OCI-LY1 (cell line): ENCODE results near the gene TRIM22.

Source experiments
- H2AFZ ChIP-seq: fragments of 200-600 bp; sonication (generic), shearing (Covaris generic); 2 replicates; pipeline ENCODE4 v1.6.0; 2014; ENCODE audit warnings: antibody characterized with exemption, mild to moderate bottlenecking, low read length
- H3F3A ChIP-seq: fragments of 200-600 bp; sonication (generic), shearing (Covaris generic); 2 replicates; pipeline ENCODE4 v1.6.0; 2014; ENCODE audit warnings: mild to moderate bottlenecking, antibody characterized with exemption, low read length, moderate library complexity; ENCODE audit not compliant: insufficient read depth
- H3K27ac ChIP-seq: fragments of 200-600 bp; sonication (generic); 2 replicates; pipeline ENCODE4 v1.5.1; 2014; ENCODE audit warnings: low read length, mixed run types, mild to moderate bottlenecking, low read depth; ENCODE audit not compliant: poor library complexity, severe bottlenecking
- H3K27me3 ChIP-seq: fragments of 200-600 bp; sonication (generic); 2 replicates; pipeline ENCODE4 v1.6.0; 2014; ENCODE audit warnings: antibody characterized with exemption, mild to moderate bottlenecking, low read length, moderate library complexity; ENCODE audit not compliant: insufficient read depth
- H3K36me3 ChIP-seq: fragments of 200-600 bp; sonication (generic); 2 replicates; pipeline ENCODE4 v1.6.1; 2014; ENCODE audit warnings: mild to moderate bottlenecking, antibody characterized with exemption, low read length, moderate library complexity, mixed read lengths; ENCODE audit not compliant: insufficient read depth
- H3K4me1 ChIP-seq: fragments of 200-600 bp; sonication (generic); 2 replicates; pipeline ENCODE4 v1.5.1; 2014; ENCODE audit warnings: mild to moderate bottlenecking, low read length, moderate library complexity; ENCODE audit not compliant: insufficient read depth, severe bottlenecking
- H3K4me2 ChIP-seq: fragments of 200-600 bp; sonication (generic), shearing (Covaris generic); 2 replicates; pipeline ENCODE4 v1.6.1; 2014; ENCODE audit warnings: low read length
- H3K4me3 ChIP-seq: fragments of 200-600 bp; sonication (generic); 2 replicates; pipeline ENCODE4 v1.5.1; 2014; ENCODE audit warnings: low read length, low read depth, mild to moderate bottlenecking, mixed read lengths; ENCODE audit not compliant: poor library complexity, severe bottlenecking
- H3K79me2 ChIP-seq: fragments of 200-600 bp; shearing (Covaris generic); 2 replicates; pipeline ENCODE4 v1.6.1; 2016; ENCODE audit warnings: mixed run types, low read length, mixed read lengths; ENCODE audit not compliant: insufficient read depth
- H3K9ac ChIP-seq: fragments of 200-600 bp; sonication (generic), shearing (Covaris generic); 2 replicates; pipeline ENCODE4 v1.6.1; 2014; ENCODE audit warnings: mild to moderate bottlenecking, low read length, mixed read lengths
- H3K9me2 ChIP-seq: fragments of 200-600 bp; sonication (generic), shearing (Covaris generic); 2 replicates; pipeline ENCODE4 v1.6.1; 2014; ENCODE audit warnings: low read depth, mild to moderate bottlenecking, low read length, mixed read lengths
- H3K9me3 ChIP-seq: fragments of 200-600 bp; shearing (Covaris generic); 2 replicates; pipeline ENCODE4 v1.6.1; 2014; ENCODE audit warnings: low read length, mixed read lengths
- H4K20me1 ChIP-seq: fragments of 200-600 bp; sonication (generic), shearing (Covaris generic); 2 replicates; pipeline ENCODE4 v1.6.0; 2016; ENCODE audit warnings: mild to moderate bottlenecking, low read length; ENCODE audit not compliant: insufficient read depth
- CTCF ChIP-seq: fragments of 200-600 bp; sonication (generic), shearing (Covaris generic); IDR thresholded peaks from 2 replicates; pipeline ENCODE4 v1.5.1; 2017; ENCODE audit warnings: mild to moderate bottlenecking, antibody characterized with exemption, low read length, moderate library complexity, mixed read lengths
- EZH2 ChIP-seq: fragments of 200-600 bp; sonication (generic), shearing (Covaris generic); IDR thresholded peaks from 2 replicates; pipeline ENCODE4 v1.8.0; 2017; ENCODE audit warnings: borderline replicate concordance, mixed run types, mild to moderate bottlenecking, antibody characterized with exemption, low read length, moderate library complexity, mixed read lengths

Gene TRIM22

DNA sequence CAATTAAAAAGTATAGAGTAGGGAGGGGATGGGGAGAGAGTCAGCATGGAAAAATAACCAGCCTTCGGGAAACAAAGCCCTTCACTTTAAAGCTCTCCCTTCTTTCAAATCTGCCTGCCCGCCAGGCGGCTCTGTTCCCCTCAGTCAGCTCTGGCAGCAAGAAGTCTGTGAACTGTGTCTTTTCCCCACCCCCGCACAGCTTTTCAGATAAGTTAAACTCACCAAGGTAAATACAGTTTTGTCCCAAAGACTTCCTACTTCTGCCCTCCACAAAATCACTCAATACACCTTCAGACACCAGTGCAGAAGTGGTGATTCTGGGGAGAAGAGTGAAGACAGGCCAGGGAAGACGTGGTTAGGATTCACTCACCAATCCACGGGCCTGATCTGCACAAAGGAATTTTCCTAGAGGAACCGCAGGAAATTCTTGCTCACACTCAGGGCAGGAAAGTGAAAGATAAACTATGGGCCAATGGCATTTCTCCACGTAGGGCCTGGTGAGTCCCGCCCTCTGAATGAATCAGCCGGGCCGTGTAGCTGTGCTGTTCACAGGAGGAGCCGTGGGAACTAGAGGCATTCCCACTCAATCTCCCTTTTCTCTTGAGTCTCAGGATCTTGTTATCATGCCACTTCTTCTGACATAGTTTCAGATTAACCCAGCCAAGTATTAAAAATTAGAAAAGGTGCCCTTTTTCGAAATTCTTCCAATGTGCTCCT is 4.8 kb upstream of the TRIM22 start, which contains the start of gene TRIM5:
TSS of gene TRIM5 (minus strand) at position 429 of the 717 bp plus-strand sequence. CDS start 4,897 bp downstream, outside the sequence.
- peak within 1 kb of the TSS; percentile 63 for H3K4me2 ChIP-seq
- H3K27ac ChIP-seq, result peak within 1 kb of the TSS; percentile 37
- H3K79me2 ChIP-seq, result no peaks in the 10 kb centered on the region
- no peaks in the 10 kb centered on the region for H3K36me3 ChIP-seq
- TF ChIP-seq CTCF (peak; percentile 69), EZH2 (no peak)
- no peaks in the 10 kb centered on the region for H3K9me2 ChIP-seq
- peak within 1 kb of the TSS; percentile 80; the same call in 1 of the 2 replicates for H2AFZ ChIP-seq
- H3K4me3 ChIP-seq, result peak within 1 kb of the TSS; percentile 59
- H3K9ac ChIP-seq, result peak within 1 kb of the TSS; percentile 55
- no peaks in the 10 kb centered on the region for H4K20me1 ChIP-seq
- H3F3A ChIP-seq, result no peaks in the 10 kb centered on the region
- no peaks in the 10 kb centered on the region for H3K27me3 ChIP-seq
- no peaks in the 10 kb centered on the region for H3K9me3 ChIP-seq
- peaks cover 22% of the 10 kb centered on the region for H3K4me1 ChIP-seq

GRCh38 chr11:5686426-5686825 is 3.2 kb upstream of the TRIM22 start:
- no peak overlapping the region for H3K9ac ChIP-seq
- no peaks in the 10 kb centered on the region for H3F3A ChIP-seq
- H3K27me3 ChIP-seq, result no peaks in the 10 kb centered on the region
- no peaks in the 10 kb centered on the region for H3K36me3 ChIP-seq
- no peaks in the 10 kb centered on the region; the same call in 1 of the 2 replicates for H3K79me2 ChIP-seq
- H4K20me1 ChIP-seq, result no peaks in the 10 kb centered on the region
- no peak overlapping the region for H3K4me3 ChIP-seq
- TF ChIP-seq CTCF, result no peak
- TF ChIP-seq EZH2, result no peak
- no peaks in the 10 kb centered on the region for H3K9me3 ChIP-seq
- H2AFZ ChIP-seq, result no peak overlapping the region
- H3K4me2 ChIP-seq, result no peak overlapping the region
- no peaks in the 10 kb centered on the region for H3K9me2 ChIP-seq
- H3K27ac ChIP-seq, result no peak overlapping the region
- H3K4me1 ChIP-seq, result peaks cover 37% of the 10 kb centered on the region

- H3K27me3 ChIP-seq, result no peaks in the 10 kb centered on the region
- H3K9me2 ChIP-seq, result no peaks in the 10 kb centered on the region
- H3K79me2 ChIP-seq, result no peaks in the 10 kb centered on the region; the same call in 1 of the 2 replicates
- peak overlapping the region; percentile 93 for H3K27ac ChIP-seq
- TF ChIP-seq CTCF, result no peak
- TF ChIP-seq EZH2, result no peak
- H3K36me3 ChIP-seq, result no peaks in the 10 kb centered on the region
- peaks cover 49% of the 10 kb centered on the region for H3K4me1 ChIP-seq
- H3K4me2 ChIP-seq, result no peak overlapping the region
- no peak overlapping the region for H3K9ac ChIP-seq
- H3K4me3 ChIP-seq, result no peak overlapping the region
- no peaks in the 10 kb centered on the region for H3F3A ChIP-seq
- H3K9me3 ChIP-seq, result no peaks in the 10 kb centered on the region
- no peaks in the 10 kb centered on the region for H4K20me1 ChIP-seq
- H2AFZ ChIP-seq, result no peak overlapping the region
Measured at GRCh38 chr11:5688482-5688881, 1.1 kb upstream of the TRIM22 start.
